IMR-90 (cell line): ENCODE measurements around the gene NNT.

ENCODE experiments used
- CEBPB ChIP-seq: IDR thresholded peaks from 2 replicates; pipeline ENCODE4 v1.6.1; 2012; ENCODE audit warnings: low read depth, low read length, improper control_type of control experiment
- CHD1 ChIP-seq: IDR thresholded peaks from 2 replicates; pipeline ENCODE4 v1.6.1; 2012; ENCODE audit warnings: low read depth, low read length, improper control_type of control experiment
- FOS ChIP-seq: fragments of 150-350 bp; IDR thresholded peaks from 2 replicates; pipeline ENCODE4 v1.6.1; 2016; ENCODE audit warnings: low read depth, low read length
- MAFK ChIP-seq: IDR thresholded peaks from 2 replicates; pipeline ENCODE4 v1.6.1; 2012; ENCODE audit warnings: low read depth, low read length, improper control_type of control experiment
- MAZ ChIP-seq: IDR thresholded peaks from 2 replicates; pipeline ENCODE4 v1.6.1; 2012; ENCODE audit warnings: low read depth, mild to moderate bottlenecking, low read length, improper control_type of control experiment, moderate library complexity, borderline replicate concordance
- MXI1 ChIP-seq: IDR thresholded peaks from 2 replicates; pipeline ENCODE4 v1.6.1; 2012; ENCODE audit warnings: low read depth, mild to moderate bottlenecking, low read length, moderate library complexity, borderline replicate concordance
- POLR2A ChIP-seq: IDR thresholded peaks from 2 replicates; pipeline ENCODE4 v1.6.1; 2012; ENCODE audit warnings: mild to moderate bottlenecking, low read depth, low read length
- RAD21 ChIP-seq: IDR thresholded peaks from 2 replicates; pipeline ENCODE4 v1.6.1; 2012; ENCODE audit warnings: low read length, improper control_type of control experiment
- RCOR1 ChIP-seq: IDR thresholded peaks from 2 replicates; pipeline ENCODE4 v1.6.1; 2012; ENCODE audit warnings: mild to moderate bottlenecking, low read length, improper control_type of control experiment; ENCODE audit not compliant: insufficient replicate concordance
- RFX5 ChIP-seq: IDR thresholded peaks from 2 replicates; pipeline ENCODE4 v1.8.0; 2012; ENCODE audit warnings: low read depth, mild to moderate bottlenecking, low read length, moderate library complexity
- SMC3 ChIP-seq: fragments of 150-350 bp; IDR thresholded peaks from 2 replicates; pipeline ENCODE4 v1.6.1; 2016; ENCODE audit warnings: low read depth, mild to moderate bottlenecking, antibody characterized with exemption, low read length, moderate library complexity
- TF ChIP-seq, protein P1 (sequence below): conservative IDR thresholded peaks from 2 replicates; pipeline ENCODE4 v1.5.1; 2012; ENCODE audit warnings: mild to moderate bottlenecking, low read depth, low read length, improper control_type of control experiment

DNA sequence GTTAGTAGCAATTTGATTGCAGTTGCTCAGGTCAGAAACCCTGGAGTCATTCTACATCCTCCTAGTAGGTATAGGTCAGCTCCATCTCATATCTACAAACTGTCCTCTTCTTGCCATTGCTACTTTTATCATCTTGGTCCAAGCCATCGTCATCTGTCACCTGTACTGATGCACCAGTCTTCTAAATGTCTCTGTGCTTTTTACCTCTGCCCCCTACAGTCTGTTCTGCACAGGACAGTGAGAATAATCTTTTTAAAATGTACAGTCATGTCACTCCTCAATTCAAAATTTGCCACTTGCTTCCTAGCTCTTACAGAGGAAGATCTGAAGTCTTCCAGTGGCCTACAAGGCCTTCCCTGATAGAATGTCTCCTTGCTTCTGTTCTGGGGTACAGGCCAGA, 6.8 kb downstream of the NNT start:
- no peak for TF ChIP-seq POLR2A
- TF ChIP-seq, protein P1, sequence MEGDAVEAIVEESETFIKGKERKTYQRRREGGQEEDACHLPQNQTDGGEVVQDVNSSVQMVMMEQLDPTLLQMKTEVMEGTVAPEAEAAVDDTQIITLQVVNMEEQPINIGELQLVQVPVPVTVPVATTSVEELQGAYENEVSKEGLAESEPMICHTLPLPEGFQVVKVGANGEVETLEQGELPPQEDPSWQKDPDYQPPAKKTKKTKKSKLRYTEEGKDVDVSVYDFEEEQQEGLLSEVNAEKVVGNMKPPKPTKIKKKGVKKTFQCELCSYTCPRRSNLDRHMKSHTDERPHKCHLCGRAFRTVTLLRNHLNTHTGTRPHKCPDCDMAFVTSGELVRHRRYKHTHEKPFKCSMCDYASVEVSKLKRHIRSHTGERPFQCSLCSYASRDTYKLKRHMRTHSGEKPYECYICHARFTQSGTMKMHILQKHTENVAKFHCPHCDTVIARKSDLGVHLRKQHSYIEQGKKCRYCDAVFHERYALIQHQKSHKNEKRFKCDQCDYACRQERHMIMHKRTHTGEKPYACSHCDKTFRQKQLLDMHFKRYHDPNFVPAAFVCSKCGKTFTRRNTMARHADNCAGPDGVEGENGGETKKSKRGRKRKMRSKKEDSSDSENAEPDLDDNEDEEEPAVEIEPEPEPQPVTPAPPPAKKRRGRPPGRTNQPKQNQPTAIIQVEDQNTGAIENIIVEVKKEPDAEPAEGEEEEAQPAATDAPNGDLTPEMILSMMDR, result no peak
- TF ChIP-seq RAD21, result no peak
- TF ChIP-seq SMC3, result no peak
- no peak for TF ChIP-seq MAZ
- TF ChIP-seq MXI1, result no peak
- no peak for TF ChIP-seq RCOR1
- no peak for TF ChIP-seq CEBPB
- TF ChIP-seq RFX5, result no peak
- TF ChIP-seq MAFK, result no peak
- TF ChIP-seq FOS, result no peak
- no peak for TF ChIP-seq CHD1
